ENCODE results near the gene PTBP3. TPM values are rescaled to one million over a fixed set of nuclear protein-coding genes. Genes with fewer than 3 reads are reported as not detected.

PTBP3 gene
- polyA plus RNA-seq, 1 of the 3 experiments (the other 2 are of a cell fraction): 6.1 TPM

GRCh38 chr9:112364761-112365160, 31.3 kb upstream of the PTBP3 start:
- Histone ChIP-seq H2AFZ (ENCODE audit: low read depth) (no peak overlapping the region), H3K79me2 (ENCODE audit: insufficient read depth) (no peaks in the 10 kb centered on the region)
- CTCF ChIA-PET: interaction anchor here (1.4 to 1.5 kb wide), 2 partner anchors 267 to 278 kb away, joined by 4 to 7 read pairs; no protein-coding TSS in a partner anchor

GRCh38 chr9:112361601-112362000, 28.2 kb upstream of the PTBP3 start:
- WGBS (ENCODE audit: low lambda C conversion rate): 27% methylated on average over 4 of the region's 4 CpGs

More at GRCh38 chr9:112364761-112365160, 31.3 kb upstream of the PTBP3 start:
- POLR2A ChIA-PET: no interaction called here
- peaks cover 5% of the 10 kb centered on the region for H3F3A ChIP-seq (replicated peaks; ENCODE audit: insufficient read depth)
- no peaks in the 10 kb centered on the region for H3K4me1 ChIP-seq (ENCODE audit: control insufficient read depth in 1 of 2, insufficient read depth in 2 of 2, low read depth in 1 of 2, low read length in 1 of 2)
- H3K36me3 ChIP-seq (replicated peaks in 1 of 2; ENCODE audit: control insufficient read depth in 1 of 2, insufficient read depth in 2 of 2, low read length in 1 of 2): no peaks in the 10 kb centered on the region
- DNase-seq: no peak
- no peak for TF ChIP-seq ELF1 (IDR thresholded peaks at IDR 0.05)
- no peak for TF ChIP-seq SIN3A (IDR thresholded peaks at IDR 0.05; ENCODE audit: borderline replicate concordance, low read depth, low read length)
- no peak for TF ChIP-seq PBX3 (IDR thresholded peaks at IDR 0.05)
- TF ChIP-seq NRF1 (IDR thresholded peaks at IDR 0.05; ENCODE audit: low read depth, low read length): no peak
- TF ChIP-seq USF2 (IDR thresholded peaks at IDR 0.05; ENCODE audit: borderline replicate concordance, low read depth, low read length): no peak
- TF ChIP-seq TEAD4 (IDR thresholded peaks at IDR 0.05; ENCODE audit: borderline replicate concordance, insufficient read depth): no peak
- no peak for TF ChIP-seq TAF1 (IDR thresholded peaks at IDR 0.05; ENCODE audit: borderline replicate concordance, low read depth, low read length)
- no peak for TF ChIP-seq EZH2phosphoT487 (IDR thresholded peaks at IDR 0.05; ENCODE audit: borderline replicate concordance, low read depth)
- no peak for TF ChIP-seq RAD21 (IDR thresholded peaks at IDR 0.05; ENCODE audit: low read length)
- TF ChIP-seq CHD2 (IDR thresholded peaks at IDR 0.05; ENCODE audit: low read length, partially characterized antibody): no peak
- TF ChIP-seq FOSL2 (IDR thresholded peaks at IDR 0.05; ENCODE audit: borderline replicate concordance, low read depth): no peak
- no peak for TF ChIP-seq EP300 (IDR thresholded peaks at IDR 0.05; ENCODE audit: borderline replicate concordance in 1 of 2, low read depth in 1 of 2, low read length in 1 of 2)
- TF ChIP-seq RXRA (IDR thresholded peaks at IDR 0.05; ENCODE audit: borderline replicate concordance, low read depth): no peak
- no peak for TF ChIP-seq IRF3 (IDR thresholded peaks at IDR 0.05; ENCODE audit: low read depth, low read length)
- no peak for TF ChIP-seq RFX5 (IDR thresholded peaks at IDR 0.05; ENCODE audit: low read length)
- WGBS (ENCODE audit: low lambda C conversion rate): 50% methylated on average over 3 of the region's 3 CpGs
- H3K27ac ChIP-seq (ENCODE audit: low read depth in 2 of 2, low read length in 1 of 2): no peak overlapping the region
- peaks cover 3% of the 10 kb centered on the region; the same call in 1 of the 2 replicates for H3K9me3 ChIP-seq
- no peaks in the 10 kb centered on the region for H4K20me1 ChIP-seq (ENCODE audit: insufficient read depth)
- H3K9ac ChIP-seq: no peak overlapping the region
- no peak overlapping the region for H3K4me2 ChIP-seq
- no peaks in the 10 kb centered on the region for H3K27me3 ChIP-seq (ENCODE audit: insufficient read depth)
- H3K9me2 ChIP-seq: no peaks in the 10 kb centered on the region
- no peak overlapping the region for H3K4me3 ChIP-seq (ENCODE audit: low read depth in 2 of 2, low read length in 1 of 2)

More at GRCh38 chr9:112361601-112362000, 28.2 kb upstream of the PTBP3 start:
- no peaks in the 10 kb centered on the region for H3K79me2 ChIP-seq (ENCODE audit: insufficient read depth)
- H3K4me2 ChIP-seq: no peak overlapping the region
- POLR2A ChIA-PET: no interaction called here
- H3K9me3 ChIP-seq: no peaks in the 10 kb centered on the region
- H3K9me2 ChIP-seq: no peaks in the 10 kb centered on the region
- H3K9ac ChIP-seq: no peak overlapping the region
- TF ChIP-seq PBX3 (IDR thresholded peaks at IDR 0.05) (no peak), CTCF (IDR thresholded peaks at IDR 0.05) (peak; percentile 72), POLR2AphosphoS5 (IDR thresholded peaks at IDR 0.05; ENCODE audit: low read depth, low read length) (no peak), FOXM1 (IDR thresholded peaks at IDR 0.05; ENCODE audit: low read depth) (no peak), SMC3 (IDR thresholded peaks at IDR 0.05; ENCODE audit: low read depth, low read length) (peak; percentile 64), TEAD4 (IDR thresholded peaks at IDR 0.05; ENCODE audit: borderline replicate concordance, insufficient read depth) (no peak), IRF3 (IDR thresholded peaks at IDR 0.05; ENCODE audit: low read depth, low read length) (no peak), RAD21 (IDR thresholded peaks at IDR 0.05; ENCODE audit: low read length) (peak; percentile 78)
- no peak overlapping the region for H2AFZ ChIP-seq (ENCODE audit: low read depth)
- no peaks in the 10 kb centered on the region for H4K20me1 ChIP-seq (ENCODE audit: insufficient read depth)
- H3K4me1 ChIP-seq (ENCODE audit: control insufficient read depth in 1 of 2, insufficient read depth in 2 of 2, low read depth in 1 of 2, low read length in 1 of 2): no peaks in the 10 kb centered on the region
- peaks cover 5% of the 10 kb centered on the region for H3F3A ChIP-seq (replicated peaks; ENCODE audit: insufficient read depth)
- DNase-seq: peak; percentile 18
- CTCF ChIA-PET: interaction anchor here (0.6 to 6.0 kb wide), 43 partner anchors 8 to 610 kb away, joined by 3 to 63 read pairs (median 4); partner anchors contain the start of genes HSDL2, PTBP3 and SUSD1
- no peak overlapping the region for H3K27ac ChIP-seq (ENCODE audit: low read depth in 2 of 2, low read length in 1 of 2)
- no peaks in the 10 kb centered on the region for H3K27me3 ChIP-seq (ENCODE audit: insufficient read depth)
- no peak overlapping the region for H3K4me3 ChIP-seq (ENCODE audit: low read depth in 2 of 2, low read length in 1 of 2)
- H3K36me3 ChIP-seq (replicated peaks in 1 of 2; ENCODE audit: control insufficient read depth in 1 of 2, insufficient read depth in 2 of 2, low read length in 1 of 2): no peaks in the 10 kb centered on the region
